Neural cell (in vitro differentiated cells): ENCODE results near the gene USP49. TPM values are rescaled to one million over a fixed set of nuclear protein-coding genes. Genes with fewer than 3 reads are reported as not detected.

ENCODE experiments used
- H2AFZ ChIP-seq: fragments of 200-600, 300-800 bp; sonication (generic), shearing (Covaris generic); 2 replicates; pipeline ENCODE4 v1.6.0; 2014; ENCODE audit warnings: low read depth, mild to moderate bottlenecking, antibody characterized with exemption, low read length, moderate library complexity
- H3F3A ChIP-seq: fragments of 200-600 bp; shearing (Covaris generic); 2 replicates; pipeline ENCODE4 v1.6.1; 2016; ENCODE audit warnings: mild to moderate bottlenecking, moderate library complexity, mixed read lengths, antibody characterized with exemption, low read length; ENCODE audit not compliant: insufficient read depth, poor library complexity, severe bottlenecking
- H3K27ac ChIP-seq: fragments of 200-600, 300-800 bp; sonication (generic), shearing (Covaris generic); 2 replicates; pipeline ENCODE4 v1.5.1; 2014; ENCODE audit warnings: mild to moderate bottlenecking, low read length, moderate library complexity
- H3K27me3 ChIP-seq: fragments of 300-800, 200-600 bp; sonication (generic), shearing (Covaris generic); 2 replicates; pipeline ENCODE4 v1.6.0; 2014; ENCODE audit warnings: mild to moderate bottlenecking, low read depth, low read length, moderate library complexity; ENCODE audit not compliant: insufficient read depth
- H3K36me3 ChIP-seq: fragments of 300-800, 200-600 bp; sonication (generic), shearing (Covaris generic); 2 replicates; pipeline ENCODE4 v1.5.1; 2014; ENCODE audit warnings: mild to moderate bottlenecking, antibody characterized with exemption, low read length, moderate library complexity; ENCODE audit not compliant: insufficient read depth
- H3K4me2 ChIP-seq: fragments of 300-800, 200-600 bp; sonication (generic), shearing (Covaris generic); 2 replicates; pipeline ENCODE4 v1.6.0; 2014; ENCODE audit warnings: mild to moderate bottlenecking, low read length
- H3K4me3 ChIP-seq: fragments of 300-800, 200-600 bp; sonication (generic), shearing (Covaris generic); 2 replicates; pipeline ENCODE4 v1.5.1; 2014; ENCODE audit warnings: mild to moderate bottlenecking, low read length, moderate library complexity
- H3K79me2 ChIP-seq: fragments of 200-600 bp; shearing (Covaris generic); replicated peaks from 2 replicates; pipeline ENCODE4 v1.6.0; 2014; ENCODE audit warnings: mild to moderate bottlenecking, low read length, moderate library complexity; ENCODE audit not compliant: insufficient read depth
- H3K9ac ChIP-seq: fragments of 300-800, 200-600 bp; sonication (generic), shearing (Covaris generic); 2 replicates; pipeline ENCODE4 v1.6.1; 2016; ENCODE audit warnings: mild to moderate bottlenecking, low read length, mixed read lengths
- H3K9me2 ChIP-seq: fragments of 200-600 bp; shearing (Covaris generic); 2 replicates; pipeline ENCODE4 v1.6.1; 2016; ENCODE audit warnings: mild to moderate bottlenecking, low read length, mixed read lengths; ENCODE audit not compliant: insufficient read depth
- H3K9me3 ChIP-seq: fragments of 200-600, 300-800 bp; sonication (generic), shearing (Covaris generic); 2 replicates; pipeline ENCODE4 v1.6.1; 2016; ENCODE audit warnings: mild to moderate bottlenecking, mixed run types, low read length, moderate library complexity, mixed read lengths
- H4K20me1 ChIP-seq: fragments of 200-600 bp; shearing (Covaris generic); 2 replicates; pipeline ENCODE4 v1.6.1; 2016; ENCODE audit warnings: mild to moderate bottlenecking, mixed run types; ENCODE audit not compliant: insufficient read depth
- CTCF ChIP-seq: fragments of 450-650 bp; IDR thresholded peaks from 2 replicates; pipeline ENCODE4 v1.5.1; 2014; ENCODE audit warnings: antibody characterized with exemption, mild to moderate bottlenecking, moderate library complexity; ENCODE audit not compliant: poor library complexity, severe bottlenecking
- EP300 ChIP-seq: fragments of 450-650 bp; conservative IDR thresholded peaks from 2 replicates; pipeline ENCODE4 v1.6.1; 2014; ENCODE audit warnings: antibody characterized with exemption, mild to moderate bottlenecking, moderate library complexity; ENCODE audit not compliant: poor library complexity, severe bottlenecking
- EZH2 ChIP-seq: fragments of 200-600, 300-800 bp; shearing (Covaris generic), sonication (generic); IDR thresholded peaks from 2 replicates; pipeline ENCODE4 v1.6.1; 2014; ENCODE audit warnings: antibody characterized with exemption, low read length, borderline replicate concordance, mild to moderate bottlenecking; ENCODE audit not compliant: insufficient read depth, poor library complexity, severe bottlenecking
- MXI1 ChIP-seq: fragments of 450-650 bp; conservative IDR thresholded peaks from 2 replicates; pipeline ENCODE4 v1.6.1; 2014; ENCODE audit warnings: antibody characterized with exemption, mild to moderate bottlenecking; ENCODE audit not compliant: poor library complexity, severe bottlenecking
- POLR2AphosphoS5 ChIP-seq: IDR thresholded peaks from 2 replicates; pipeline ENCODE4 v1.6.1; 2012
- RAD21 ChIP-seq: fragments of 450-650 bp; conservative IDR thresholded peaks from 2 replicates; pipeline ENCODE4 v1.6.1; 2014; ENCODE audit warnings: antibody characterized with exemption, mild to moderate bottlenecking, moderate library complexity
- SMC3 ChIP-seq: fragments of 450-650 bp; conservative IDR thresholded peaks from 2 replicates; pipeline ENCODE4 v1.6.1; 2014; ENCODE audit warnings: antibody characterized with exemption, mild to moderate bottlenecking, moderate library complexity; ENCODE audit not compliant: poor library complexity
- TAF1 ChIP-seq: IDR thresholded peaks from 2 replicates; pipeline ENCODE4 v1.6.1; 2012; ENCODE audit warnings: low read depth
- polyA plus RNA-seq: library from polyadenylated mRNA; depleted of rRNA; stranded (reverse); fragments of >200 nt; gene quantifications from 2 replicates; pipeline ENCODE4 v1.2.3, GENCODE V29; 2014
- TF ChIP-seq, protein P1 (sequence below): IDR thresholded peaks from 2 replicates; pipeline ENCODE4 v1.6.1; 2012; ENCODE audit warnings: borderline replicate concordance

Gene USP49
- polyA plus RNA-seq, 1 donor from 2014 or later: 23.5 TPM

DNA sequence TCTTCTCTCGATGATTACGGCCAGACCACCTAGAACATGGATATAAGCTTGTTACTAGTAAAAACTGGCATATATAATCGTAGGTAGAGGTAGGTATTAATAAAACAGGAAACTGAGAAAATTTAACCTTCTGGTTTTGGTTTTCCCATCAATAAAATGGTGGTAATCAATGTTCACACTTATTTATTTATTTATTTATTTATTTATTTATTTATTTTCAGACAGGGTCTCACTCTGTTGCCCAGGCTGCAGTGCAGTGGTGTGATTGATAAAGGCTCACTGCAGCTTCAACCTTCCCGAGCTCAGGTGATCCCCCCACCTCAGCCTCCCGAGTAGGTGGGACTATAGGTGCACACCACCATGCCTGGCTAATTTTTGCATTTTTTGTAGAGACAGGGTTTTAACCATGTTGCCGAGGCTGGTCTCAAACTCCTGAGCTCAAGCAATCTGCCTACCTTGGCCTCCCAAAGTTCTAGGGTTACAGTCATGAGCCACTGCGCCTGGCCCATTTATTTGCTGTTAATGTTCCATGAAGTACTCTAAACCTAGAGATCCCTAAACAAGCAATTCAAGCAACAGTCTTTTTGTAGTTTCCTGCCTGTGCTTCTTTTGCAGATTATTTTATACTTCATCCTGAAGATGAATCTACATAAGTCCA, 96.1 kb downstream of the USP49 start:
- Histone ChIP-seq H3K36me3 (peaks cover 5% of the 10 kb centered on the region), H3K4me2 (no peak overlapping the region), H3F3A (no peaks in the 10 kb centered on the region), H3K27me3 (no peaks in the 10 kb centered on the region), H2AFZ (no peak overlapping the region), H3K9ac (no peak overlapping the region), H3K27ac (no peak overlapping the region), H4K20me1 (no peaks in the 10 kb centered on the region), H3K9me2 (no peaks in the 10 kb centered on the region), H3K79me2 (no peaks in the 10 kb centered on the region), H3K9me3 (no peaks in the 10 kb centered on the region), H3K4me3 (no peak overlapping the region)
- TF ChIP-seq EP300: no peak
- TF ChIP-seq RAD21: no peak
- TF ChIP-seq SMC3: no peak
- TF ChIP-seq CTCF: no peak
- TF ChIP-seq, protein P1, sequence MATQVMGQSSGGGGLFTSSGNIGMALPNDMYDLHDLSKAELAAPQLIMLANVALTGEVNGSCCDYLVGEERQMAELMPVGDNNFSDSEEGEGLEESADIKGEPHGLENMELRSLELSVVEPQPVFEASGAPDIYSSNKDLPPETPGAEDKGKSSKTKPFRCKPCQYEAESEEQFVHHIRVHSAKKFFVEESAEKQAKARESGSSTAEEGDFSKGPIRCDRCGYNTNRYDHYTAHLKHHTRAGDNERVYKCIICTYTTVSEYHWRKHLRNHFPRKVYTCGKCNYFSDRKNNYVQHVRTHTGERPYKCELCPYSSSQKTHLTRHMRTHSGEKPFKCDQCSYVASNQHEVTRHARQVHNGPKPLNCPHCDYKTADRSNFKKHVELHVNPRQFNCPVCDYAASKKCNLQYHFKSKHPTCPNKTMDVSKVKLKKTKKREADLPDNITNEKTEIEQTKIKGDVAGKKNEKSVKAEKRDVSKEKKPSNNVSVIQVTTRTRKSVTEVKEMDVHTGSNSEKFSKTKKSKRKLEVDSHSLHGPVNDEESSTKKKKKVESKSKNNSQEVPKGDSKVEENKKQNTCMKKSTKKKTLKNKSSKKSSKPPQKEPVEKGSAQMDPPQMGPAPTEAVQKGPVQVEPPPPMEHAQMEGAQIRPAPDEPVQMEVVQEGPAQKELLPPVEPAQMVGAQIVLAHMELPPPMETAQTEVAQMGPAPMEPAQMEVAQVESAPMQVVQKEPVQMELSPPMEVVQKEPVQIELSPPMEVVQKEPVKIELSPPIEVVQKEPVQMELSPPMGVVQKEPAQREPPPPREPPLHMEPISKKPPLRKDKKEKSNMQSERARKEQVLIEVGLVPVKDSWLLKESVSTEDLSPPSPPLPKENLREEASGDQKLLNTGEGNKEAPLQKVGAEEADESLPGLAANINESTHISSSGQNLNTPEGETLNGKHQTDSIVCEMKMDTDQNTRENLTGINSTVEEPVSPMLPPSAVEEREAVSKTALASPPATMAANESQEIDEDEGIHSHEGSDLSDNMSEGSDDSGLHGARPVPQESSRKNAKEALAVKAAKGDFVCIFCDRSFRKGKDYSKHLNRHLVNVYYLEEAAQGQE: no peak
- no peak for TF ChIP-seq MXI1
- TF ChIP-seq POLR2AphosphoS5: no peak
- TF ChIP-seq TAF1: no peak
- TF ChIP-seq EZH2: no peak

DNA sequence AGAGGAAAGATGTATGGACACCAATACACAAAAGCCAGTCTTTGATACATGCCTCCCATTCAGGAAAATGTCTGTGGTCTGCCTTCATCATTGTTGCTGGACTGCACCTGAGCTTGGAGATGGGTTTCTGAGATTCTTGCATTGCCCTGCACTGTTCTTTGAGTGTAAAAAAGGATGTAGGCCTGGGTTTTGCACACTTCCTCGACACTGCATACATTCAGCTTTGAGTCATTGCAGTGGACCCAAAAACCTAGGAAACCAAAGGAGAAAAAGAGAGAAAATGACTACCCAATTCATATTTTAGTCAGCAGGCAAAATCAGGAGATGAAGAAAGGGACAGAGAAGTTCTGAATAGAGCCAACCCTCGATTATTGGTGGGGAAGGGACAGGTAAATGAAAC, 98.7 kb downstream of the USP49 start:
- Histone ChIP-seq H3K4me3 (no peak overlapping the region), H2AFZ (no peak overlapping the region), H3K27ac (no peak overlapping the region), H3K9me3 (no peaks in the 10 kb centered on the region), H3K36me3 (peaks cover 5% of the 10 kb centered on the region), H3K4me2 (no peak overlapping the region), H3K27me3 (no peaks in the 10 kb centered on the region), H3K79me2 (no peaks in the 10 kb centered on the region), H3K9me2 (no peaks in the 10 kb centered on the region), H4K20me1 (no peaks in the 10 kb centered on the region), H3F3A (no peaks in the 10 kb centered on the region), H3K9ac (no peak overlapping the region)
- TF ChIP-seq SMC3 (no peak), TAF1 (no peak), POLR2AphosphoS5 (no peak), RAD21 (no peak), EZH2 (no peak), CTCF (no peak), EP300 (no peak)
- TF ChIP-seq, protein P1: no peak
